Astrocyte (in vitro differentiated cells and primary cell): Measurements from ENCODE around the gene CPNE7. TPM values are rescaled to one million over a fixed set of nuclear protein-coding genes. Genes with fewer than 3 reads are reported as not detected.

Experiments used
- DNase-seq: peaks from one replicate; pipeline ENCODE4 v3.0.0-alpha.2; 2010; ENCODE audit warnings: low read depth
- FAIRE-seq: peaks from 2 replicates; lab custom pipeline; 2011; peaks lifted over from hg19 to GRCh38; lab: Jason Lieb, UNC
- H2AFZ ChIP-seq: 2 replicates; pipeline ENCODE4 v1.6.0; 2012; ENCODE audit warnings: low read depth, low read length, inconsistent platforms
- H3K27ac ChIP-seq: 2 replicates; pipeline ENCODE4 v1.5.1; 2011; ENCODE audit warnings: low read depth, low read length, inconsistent platforms
- H3K27me3 ChIP-seq: 2 replicates; pipeline ENCODE4 v1.6.0; 2011; ENCODE audit warnings: low read length, inconsistent platforms; ENCODE audit not compliant: insufficient read depth
- H3K36me3 ChIP-seq: 2 replicates; pipeline ENCODE4 v1.5.1; 2011; ENCODE audit warnings: low read length, inconsistent platforms; ENCODE audit not compliant: insufficient read depth
- H3K4me1 ChIP-seq: 2 replicates; pipeline ENCODE4 v1.5.1; 2011; ENCODE audit warnings: low read length, inconsistent platforms; ENCODE audit not compliant: insufficient read depth
- H3K4me2 ChIP-seq: 2 replicates; pipeline ENCODE4 v1.6.0; 2012; ENCODE audit warnings: low read length, inconsistent platforms
- H3K4me3 ChIP-seq: 2 replicates; pipeline ENCODE4 v1.5.1; 2011; ENCODE audit warnings: low read depth, mild to moderate bottlenecking, low read length, inconsistent platforms; ENCODE audit not compliant: insufficient read depth
- H3K79me2 ChIP-seq: 2 replicates; pipeline ENCODE4 v1.6.0; 2012; ENCODE audit warnings: mild to moderate bottlenecking, low read length, inconsistent platforms; ENCODE audit not compliant: insufficient read depth
- H3K9ac ChIP-seq: 2 replicates; pipeline ENCODE4 v1.6.0; 2012; ENCODE audit warnings: mild to moderate bottlenecking, low read length, inconsistent platforms
- H3K9me3 ChIP-seq: 2 replicates; pipeline ENCODE4 v1.5.1; 2012; ENCODE audit warnings: low read depth, mild to moderate bottlenecking, low read length, inconsistent platforms; ENCODE audit not compliant: insufficient read depth
- H4K20me1 ChIP-seq: 2 replicates; pipeline ENCODE4 v1.6.0; 2012; ENCODE audit warnings: low read length, inconsistent platforms; ENCODE audit not compliant: insufficient read depth
- H3K27ac Mint-ChIP-seq: one replicate; pipeline ENCODE4 v1.8.0; 2021; ENCODE audit warnings: mild to moderate bottlenecking, mixed read lengths; ENCODE audit not compliant: unreplicated experiment
- H3K27me3 Mint-ChIP-seq: one replicate; pipeline ENCODE4 v1.8.0; 2021; ENCODE audit warnings: low read depth, mixed read lengths; ENCODE audit not compliant: unreplicated experiment
- H3K36me3 Mint-ChIP-seq: one replicate; pipeline ENCODE4 v1.8.0; 2021; ENCODE audit warnings: low read depth, mixed read lengths; ENCODE audit not compliant: unreplicated experiment
- H3K4me1 Mint-ChIP-seq: one replicate; pipeline ENCODE4 v1.8.0; 2021; ENCODE audit warnings: low read depth, mixed read lengths; ENCODE audit not compliant: unreplicated experiment
- H3K4me3 Mint-ChIP-seq: one replicate; pipeline ENCODE4 v1.8.0; 2021; ENCODE audit warnings: mild to moderate bottlenecking, moderate library complexity, mixed read lengths; ENCODE audit not compliant: unreplicated experiment
- H3K9me3 Mint-ChIP-seq: one replicate; pipeline ENCODE4 v1.8.0; 2021; ENCODE audit warnings: mild to moderate bottlenecking, mixed read lengths; ENCODE audit not compliant: unreplicated experiment
- EZH2 ChIP-seq: IDR thresholded peaks from 2 replicates; pipeline ENCODE4 v1.6.1; 2012; ENCODE audit warnings: mild to moderate bottlenecking, low read length, inconsistent platforms; ENCODE audit not compliant: insufficient read depth
- total RNA-seq: library from RNA; stranded (reverse); gene quantifications from 2 replicates; pipeline ENCODE4 v1.2.1, GENCODE V29; 2021
- TF ChIP-seq, protein P1 (sequence below): IDR thresholded peaks from 2 replicates; pipeline ENCODE4 v1.5.1; 2011; ENCODE audit warnings: low read depth, mild to moderate bottlenecking, inconsistent platforms, low read length, moderate library complexity; ENCODE audit not compliant: insufficient read depth

CPNE7 gene
- total RNA-seq, 1 donor from 2014 or later: 7.5 TPM

DNA sequence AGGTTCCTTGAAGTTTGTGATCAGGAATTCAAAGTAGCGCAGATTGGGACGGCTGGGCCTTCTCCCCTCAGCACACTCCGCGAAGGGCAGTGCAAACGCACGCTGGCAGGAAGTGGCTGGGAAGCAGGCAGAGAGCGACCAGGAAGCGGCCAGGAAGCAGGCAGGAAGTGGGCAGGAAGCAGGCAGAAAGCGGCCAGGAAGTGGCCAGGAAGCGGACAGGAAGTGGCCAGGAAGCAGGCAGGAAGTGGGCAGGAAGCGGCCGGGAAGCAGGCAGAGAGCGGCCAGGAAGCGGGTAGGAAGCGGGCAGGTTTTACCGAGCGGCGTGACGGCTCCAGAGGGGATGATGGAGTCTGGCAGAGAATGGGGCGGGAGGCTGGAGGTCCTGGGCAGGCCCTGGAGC lies 41.1 kb downstream of the CPNE7 start:
- FAIRE-seq (no peak), DNase-seq (no peak)
- no peaks in the 10 kb centered on the region for H3K4me1 ChIP-seq
- H3K4me1 Mint-ChIP-seq: peaks cover 4% of the 10 kb centered on the region
- H2AFZ ChIP-seq: no peak overlapping the region
- TF ChIP-seq, protein P1, sequence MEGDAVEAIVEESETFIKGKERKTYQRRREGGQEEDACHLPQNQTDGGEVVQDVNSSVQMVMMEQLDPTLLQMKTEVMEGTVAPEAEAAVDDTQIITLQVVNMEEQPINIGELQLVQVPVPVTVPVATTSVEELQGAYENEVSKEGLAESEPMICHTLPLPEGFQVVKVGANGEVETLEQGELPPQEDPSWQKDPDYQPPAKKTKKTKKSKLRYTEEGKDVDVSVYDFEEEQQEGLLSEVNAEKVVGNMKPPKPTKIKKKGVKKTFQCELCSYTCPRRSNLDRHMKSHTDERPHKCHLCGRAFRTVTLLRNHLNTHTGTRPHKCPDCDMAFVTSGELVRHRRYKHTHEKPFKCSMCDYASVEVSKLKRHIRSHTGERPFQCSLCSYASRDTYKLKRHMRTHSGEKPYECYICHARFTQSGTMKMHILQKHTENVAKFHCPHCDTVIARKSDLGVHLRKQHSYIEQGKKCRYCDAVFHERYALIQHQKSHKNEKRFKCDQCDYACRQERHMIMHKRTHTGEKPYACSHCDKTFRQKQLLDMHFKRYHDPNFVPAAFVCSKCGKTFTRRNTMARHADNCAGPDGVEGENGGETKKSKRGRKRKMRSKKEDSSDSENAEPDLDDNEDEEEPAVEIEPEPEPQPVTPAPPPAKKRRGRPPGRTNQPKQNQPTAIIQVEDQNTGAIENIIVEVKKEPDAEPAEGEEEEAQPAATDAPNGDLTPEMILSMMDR: no peak
- no peak for TF ChIP-seq EZH2
- no peaks in the 10 kb centered on the region for H4K20me1 ChIP-seq
- H3K4me2 ChIP-seq: no peak overlapping the region
- no peak overlapping the region for H3K9ac ChIP-seq
- H3K36me3 ChIP-seq: no peaks in the 10 kb centered on the region
- H3K27ac ChIP-seq: no peak overlapping the region
- H3K27ac Mint-ChIP-seq: peak overlapping the region; percentile 41
- peaks cover 4% of the 10 kb centered on the region for H3K27me3 ChIP-seq
- H3K4me3 Mint-ChIP-seq: no peak overlapping the region
- no peaks in the 10 kb centered on the region for H3K9me3 ChIP-seq
- no peaks in the 10 kb centered on the region for H3K79me2 ChIP-seq
- H3K4me3 ChIP-seq: no peak overlapping the region
- no peaks in the 10 kb centered on the region for H3K9me3 Mint-ChIP-seq
- no peaks in the 10 kb centered on the region for H3K36me3 Mint-ChIP-seq
- peaks cover 17% of the 10 kb centered on the region for H3K27me3 Mint-ChIP-seq

DNA sequence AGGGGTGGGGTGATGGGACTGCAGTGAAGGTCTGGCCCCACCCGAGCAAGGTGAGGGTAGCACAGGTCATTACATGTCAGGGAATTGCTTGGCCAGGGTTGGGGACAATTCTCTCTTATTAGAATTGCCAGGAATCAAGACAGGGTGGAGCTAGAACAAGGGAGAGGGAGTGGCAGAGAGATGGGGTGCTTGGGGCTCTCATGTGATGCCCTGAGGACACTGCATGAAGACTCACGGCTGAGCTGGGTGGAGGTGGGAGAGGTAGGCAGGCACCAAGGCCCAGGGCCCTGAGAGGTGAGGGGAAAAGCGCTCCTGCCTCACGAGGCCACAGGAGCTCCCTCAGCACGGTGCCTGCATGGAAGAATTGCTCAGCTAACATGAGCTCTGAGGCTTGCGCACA lies 41.5 kb downstream of the CPNE7 start:
- Histone ChIP-seq H3K4me2 (no peak overlapping the region), H3K79me2 (no peaks in the 10 kb centered on the region), H3K27ac (no peak overlapping the region), H3K4me1 (no peaks in the 10 kb centered on the region), H4K20me1 (no peaks in the 10 kb centered on the region), H3K9ac (no peak overlapping the region), H2AFZ (no peak overlapping the region), H3K36me3 (no peaks in the 10 kb centered on the region), H3K4me3 (no peak overlapping the region), H3K9me3 (no peaks in the 10 kb centered on the region), H3K27me3 (peaks cover 7% of the 10 kb centered on the region)
- H3K27ac Mint-ChIP-seq: peak overlapping the region; percentile 41
- no peak overlapping the region for H3K4me3 Mint-ChIP-seq
- H3K36me3 Mint-ChIP-seq: no peaks in the 10 kb centered on the region
- DNase-seq (no peak), FAIRE-seq (no peak)
- TF ChIP-seq EZH2: no peak
- TF ChIP-seq, protein P1: no peak
- H3K4me1 Mint-ChIP-seq: peaks cover 4% of the 10 kb centered on the region
- H3K27me3 Mint-ChIP-seq: peaks cover 21% of the 10 kb centered on the region
- no peaks in the 10 kb centered on the region for H3K9me3 Mint-ChIP-seq

DNA sequence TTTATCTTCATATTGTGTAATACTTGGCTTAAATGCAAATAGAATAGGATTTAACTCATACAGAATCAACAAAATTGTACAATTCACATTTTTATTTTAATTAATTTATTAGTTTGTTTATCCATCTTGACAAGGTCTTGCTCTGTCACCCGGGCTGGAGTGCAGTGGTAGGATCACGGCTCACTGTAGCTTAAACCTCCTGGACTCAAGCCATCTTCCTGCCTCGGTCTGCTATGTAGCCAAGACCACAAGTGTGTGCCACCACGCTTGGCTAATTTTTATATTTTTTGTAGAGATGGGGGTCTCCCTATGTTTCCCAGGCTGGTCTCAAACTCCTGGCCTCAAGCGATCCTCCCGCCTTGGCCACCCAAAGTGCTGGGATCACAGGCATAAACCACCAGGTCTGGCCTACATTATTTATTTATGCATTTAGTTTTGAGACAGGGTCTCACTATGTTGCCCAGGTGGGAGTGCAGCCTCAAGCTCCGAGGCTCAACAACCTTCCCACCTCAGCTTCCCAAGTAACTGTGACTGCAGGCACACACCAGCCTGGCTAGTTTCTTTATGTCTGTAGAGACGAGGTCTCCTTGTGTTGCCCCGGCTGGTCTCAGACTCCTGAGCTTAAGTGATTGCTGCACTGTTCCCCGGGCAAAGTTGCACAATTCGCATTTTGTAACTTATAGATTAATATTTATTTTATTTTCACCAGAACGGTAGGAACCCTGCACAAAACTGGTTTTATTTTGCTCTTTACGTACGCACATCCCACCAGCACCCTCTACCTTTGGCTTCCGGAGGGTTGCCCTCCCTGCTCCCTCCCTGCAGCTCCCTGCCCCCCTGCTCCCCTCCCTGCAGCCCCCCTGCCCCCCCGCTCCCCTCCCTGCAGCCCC lies 42.8 kb downstream of the CPNE7 start:
- Histone ChIP-seq H3K4me2 (no peak overlapping the region), H3K9me3 (no peaks in the 10 kb centered on the region), H3K79me2 (no peaks in the 10 kb centered on the region), H3K27ac (no peak overlapping the region), H3K4me3 (no peak overlapping the region), H2AFZ (no peak overlapping the region), H3K36me3 (no peaks in the 10 kb centered on the region), H4K20me1 (no peaks in the 10 kb centered on the region), H3K4me1 (peaks cover under 1% of the 10 kb centered on the region), H3K27me3 (peaks cover 15% of the 10 kb centered on the region), H3K9ac (no peak overlapping the region)
- no peaks in the 10 kb centered on the region for H3K9me3 Mint-ChIP-seq
- FAIRE-seq (no peak), DNase-seq (no peak)
- no peaks in the 10 kb centered on the region for H3K36me3 Mint-ChIP-seq
- H3K27ac Mint-ChIP-seq: no peak overlapping the region
- TF ChIP-seq, protein P1: no peak
- no peak for TF ChIP-seq EZH2
- H3K27me3 Mint-ChIP-seq: peaks cover 17% of the 10 kb centered on the region
- H3K4me1 Mint-ChIP-seq: peaks cover 1% of the 10 kb centered on the region
- no peak overlapping the region for H3K4me3 Mint-ChIP-seq
